Hypothalamus (tissue), 51 donors: Measurements from ENCODE around the gene HYKK.

Source experiments
- DNase-seq, 51 donors: peaks; one replicate each; lab custom pipeline; 2025; lab: John Stamatoyannopoulos, UW

HYKK gene

DNA sequence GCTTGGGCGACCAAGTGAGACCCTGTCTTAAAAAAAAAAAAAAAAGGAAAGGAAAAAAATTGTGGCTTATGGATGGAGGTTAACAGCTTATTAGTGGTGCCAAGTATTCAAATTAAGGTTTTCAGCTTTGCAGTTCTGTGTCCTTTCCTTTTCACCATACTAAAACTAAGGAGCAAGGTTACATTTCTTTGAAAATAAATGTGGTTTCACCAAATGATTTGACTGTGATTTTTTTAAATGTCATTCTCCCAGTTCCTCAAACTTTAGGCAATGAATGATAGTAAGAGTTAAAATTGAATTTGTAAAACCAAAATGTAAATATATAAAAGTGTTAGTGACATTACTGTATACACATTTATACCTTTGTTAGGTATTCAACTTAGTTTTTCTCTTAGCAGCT, 67.6 kb downstream of the HYKK start:
- DNase-seq: no peak
